ENCODE results near the gene RPTN.
A peak's percentile ranks its signal among the peaks of the same experiment; 100 is the strongest.

- TF ChIP-seq POLR2A (IDR thresholded peaks at IDR 0.05; ENCODE audit: low read depth) = no peak
- TF ChIP-seq CTCF (IDR thresholded peaks at IDR 0.05) = peak; percentile 59 to 65 (median 62)
- no peak for TF ChIP-seq POLR2AphosphoS5 (IDR thresholded peaks at IDR 0.05)
- TF ChIP-seq EP300 (IDR thresholded peaks at IDR 0.05) = no peak
Measured at GRCh38 chr1:152141971-152142584, 16.9 kb downstream of the RPTN start.
